GM21529 (cell line): ENCODE results near the gene WDFY3.
A peak's percentile ranks its signal among the peaks of the same experiment; 100 is the strongest.
"Not testable (repeated sequence)": the region's sequence is repeated elsewhere in the genome, so short reads cannot be mapped to it uniquely, and the experiment has no call there.

Source experiments
- ATAC-seq: cut with Tn5 transposase; IDR thresholded peaks from one replicate; pipeline ENCODE4 v1.9.1; 2021; ENCODE audit not compliant: unreplicated experiment

The WDFY3 gene

GRCh38 chr4:84682661-84683060, 283.8 kb downstream of the WDFY3 start:
- ATAC-seq: not testable (repeated sequence)

- ATAC-seq: no peak
Observed at GRCh38 chr4:84681486-84682274, 284.8 kb downstream of the WDFY3 start.

GRCh38 chr4:84680956-84681355, 285.5 kb downstream of the WDFY3 start:
- no peak for ATAC-seq

GRCh38 chr4:84678976-84679744, 287.3 kb downstream of the WDFY3 start:
- no peak for ATAC-seq

- ATAC-seq: no peak
Observed at GRCh38 chr4:84677995-84678394, 288.5 kb downstream of the WDFY3 start.

GRCh38 chr4:84677093-84677492, 289.4 kb downstream of the WDFY3 start:
- no peak for ATAC-seq

GRCh38 chr4:84673475-84674240, 292.8 kb downstream of the WDFY3 start:
- no peak for ATAC-seq

- no peak for ATAC-seq
Observed at GRCh38 chr4:84672177-84672576, 294.3 kb downstream of the WDFY3 start.

- peak; percentile 62 for ATAC-seq
Observed at GRCh38 chr4:84669201-84669600, 297.3 kb downstream of the WDFY3 start.

GRCh38 chr4:84666439-84666838, 300.1 kb downstream of the WDFY3 start:
- ATAC-seq: no peak

GRCh38 chr4:84664767-84665166, 301.7 kb downstream of the WDFY3 start:
- not testable (repeated sequence) for ATAC-seq

GRCh38 chr4:84661191-84661939, 305.1 kb downstream of the WDFY3 start:
- ATAC-seq: no peak

- no peak for ATAC-seq
Observed at GRCh38 chr4:84660606-84661005, 305.9 kb downstream of the WDFY3 start.

- no peak for ATAC-seq
Observed at GRCh38 chr4:84652478-84652877, 314.0 kb downstream of the WDFY3 start.

GRCh38 chr4:84651499-84651898, 315.0 kb downstream of the WDFY3 start:
- no peak for ATAC-seq

GRCh38 chr4:84648863-84649647, 317.4 kb downstream of the WDFY3 start:
- no peak for ATAC-seq

- ATAC-seq: no peak
Observed at GRCh38 chr4:84648178-84648577, 318.3 kb downstream of the WDFY3 start.

GRCh38 chr4:84647312-84647884, 319.1 kb downstream of the WDFY3 start:
- no peak for ATAC-seq

GRCh38 chr4:84644087-84644486, 322.4 kb downstream of the WDFY3 start:
- ATAC-seq: no peak

- no peak for ATAC-seq
Observed at GRCh38 chr4:84639145-84639544, 327.3 kb downstream of the WDFY3 start.
